NCI-H1417 treated with DMSO at 0.1 percent for 48 hours (cell line): Measurements from ENCODE around the gene HOXA11.

Source experiments
- DNase-seq: peaks from one replicate; lab custom pipeline; 2025; lab: John Stamatoyannopoulos, UW

The HOXA11 gene

GRCh38 chr7:27185013-27185853, at the start of gene HOXA11:
Gene HOXA11, minus strand, starts transcription at chr7:27185232. Its CDS starts 88 bp downstream, at chr7:27185144.
- DNase-seq: no peak

GRCh38 chr7:27229448-27229847, 44.4 kb upstream of the HOXA11 start:
- DNase-seq: no peak

- no peak for DNase-seq
These were observed 40.2 kb upstream of the HOXA11 start for GRCh38 chr7:27224983-27225934.

DNA sequence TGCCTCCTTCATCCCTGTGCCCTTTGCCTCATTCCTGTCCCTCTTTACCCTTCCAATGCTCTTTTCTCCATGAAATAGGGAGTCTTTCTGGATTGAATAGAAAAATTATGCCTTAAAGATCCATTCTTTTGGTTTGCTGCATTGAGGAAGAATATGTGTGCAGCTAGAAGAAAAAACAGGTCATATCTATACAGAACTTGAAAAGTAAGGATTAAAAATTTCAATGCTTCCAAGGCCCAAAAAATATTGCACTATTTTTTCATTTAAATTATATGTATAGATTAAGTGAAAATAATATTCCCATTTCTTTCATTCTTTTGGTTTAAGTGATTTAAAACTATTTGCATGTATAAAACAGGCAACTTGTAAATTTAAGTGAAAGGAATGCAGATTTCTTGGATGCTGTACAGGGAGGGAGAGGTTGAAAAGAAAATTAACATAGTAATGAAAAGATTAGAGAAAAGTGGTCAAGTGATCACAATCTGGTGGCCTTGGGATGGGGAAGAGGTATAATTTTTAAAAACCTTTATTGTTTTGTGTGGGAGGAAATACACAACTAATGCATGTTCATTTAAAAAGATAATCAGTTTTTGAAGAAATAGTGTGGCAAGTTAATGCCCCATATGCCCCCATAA, 39.0 kb upstream of the HOXA11 start:
- DNase-seq: no peak

DNA sequence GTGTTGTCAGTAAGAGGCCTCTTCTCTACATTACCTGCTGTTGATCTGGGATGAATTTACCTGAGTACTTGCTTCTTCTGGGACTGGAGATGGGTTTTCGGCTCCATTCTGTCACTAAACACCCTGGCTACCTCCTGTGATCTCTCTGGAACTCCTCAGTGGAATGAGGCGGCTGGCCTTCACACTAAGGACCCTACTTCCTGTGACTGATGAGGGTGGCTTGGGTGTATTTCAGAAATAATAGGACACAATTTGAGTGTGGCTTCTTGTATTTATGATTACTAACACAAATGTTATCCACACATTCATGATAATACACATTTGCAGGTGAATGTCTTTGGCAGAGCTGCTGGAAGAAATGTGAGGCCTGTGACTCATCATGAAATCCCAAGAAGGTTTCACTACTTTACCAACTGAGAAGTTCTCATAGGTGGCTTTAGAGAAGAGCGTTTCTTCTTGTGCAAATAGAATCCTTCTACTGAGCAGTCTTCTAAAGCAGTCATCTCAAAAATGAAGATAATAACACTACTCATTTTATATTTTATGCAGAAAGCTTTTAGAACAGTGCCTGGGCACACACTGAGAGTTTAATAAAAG, 36.3 kb upstream of the HOXA11 start:
- no peak for DNase-seq

DNA sequence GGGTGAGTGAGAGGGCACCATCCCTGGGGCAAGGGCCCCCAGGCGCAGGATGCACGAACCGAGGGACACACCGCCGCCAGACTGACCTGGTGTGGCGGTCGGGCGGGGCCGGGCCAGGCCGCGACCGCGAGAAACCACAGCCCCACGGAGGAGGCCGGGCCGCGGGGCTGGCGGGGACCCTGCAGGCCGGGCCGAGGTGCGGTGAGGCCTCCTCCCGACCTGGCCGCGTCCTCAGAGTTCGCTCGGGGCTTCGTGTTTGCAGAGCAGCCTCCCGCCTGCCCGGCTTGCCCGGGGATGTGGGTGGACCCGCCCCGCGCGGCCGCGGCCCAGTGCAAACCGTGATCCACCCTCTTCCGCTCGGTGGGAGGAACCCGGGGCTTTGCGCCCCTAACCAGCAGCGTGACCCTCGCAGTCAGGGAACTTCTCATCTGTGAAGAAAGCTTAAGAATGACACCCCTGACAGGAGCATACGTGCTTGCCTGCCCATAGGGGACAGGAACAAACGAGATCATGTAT, 35.5 kb upstream of the HOXA11 start:
- no peak for DNase-seq

- DNase-seq: no peak
These were observed 34.8 kb upstream of the HOXA11 start for GRCh38 chr7:27219821-27220220.

DNA sequence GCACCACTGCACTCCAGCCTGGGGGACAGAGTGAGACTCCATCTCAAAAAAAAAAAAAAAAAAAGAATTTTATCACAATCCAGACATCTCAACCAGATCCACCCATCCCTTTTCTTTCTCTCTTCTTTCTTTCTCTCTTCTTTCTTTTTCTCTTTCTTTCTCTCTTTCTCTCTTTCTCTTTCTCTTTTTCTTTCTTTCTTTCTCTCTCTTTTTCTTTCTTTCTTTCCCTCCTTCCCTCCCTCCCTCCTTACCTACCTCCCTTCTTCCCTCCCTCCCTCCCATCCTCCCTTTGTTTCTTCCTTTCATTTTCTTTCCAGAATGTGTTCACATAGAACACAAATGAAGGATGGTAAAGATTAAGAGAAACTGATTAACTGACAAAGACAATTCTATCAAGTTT, 32.9 kb upstream of the HOXA11 start:
- no peak for DNase-seq

DNA sequence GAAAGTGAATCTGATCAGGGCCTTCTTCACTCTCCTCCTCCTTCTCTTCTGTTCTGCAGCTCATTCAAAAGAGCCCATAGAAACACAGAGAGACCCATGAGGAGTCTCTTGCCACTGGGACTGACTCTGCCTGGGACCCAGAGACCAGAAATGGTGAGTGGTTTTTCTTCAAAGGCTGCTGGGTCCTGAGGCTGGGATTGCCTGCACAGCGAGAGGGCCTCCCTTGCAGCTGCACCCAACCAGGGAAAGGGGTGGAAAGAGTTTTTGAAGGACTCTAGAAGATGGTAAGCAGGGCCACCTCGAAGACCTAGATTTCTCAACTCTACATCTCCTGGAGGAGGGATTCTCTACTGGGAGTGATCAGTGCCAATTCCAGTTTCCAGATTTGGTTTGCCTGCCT, 30.3 kb upstream of the HOXA11 start:
- no peak for DNase-seq

GRCh38 chr7:27214239-27214950, 29.4 kb upstream of the HOXA11 start:
- DNase-seq: no peak

GRCh38 chr7:27213433-27214238, 28.6 kb upstream of the HOXA11 start:
- no peak for DNase-seq

DNA sequence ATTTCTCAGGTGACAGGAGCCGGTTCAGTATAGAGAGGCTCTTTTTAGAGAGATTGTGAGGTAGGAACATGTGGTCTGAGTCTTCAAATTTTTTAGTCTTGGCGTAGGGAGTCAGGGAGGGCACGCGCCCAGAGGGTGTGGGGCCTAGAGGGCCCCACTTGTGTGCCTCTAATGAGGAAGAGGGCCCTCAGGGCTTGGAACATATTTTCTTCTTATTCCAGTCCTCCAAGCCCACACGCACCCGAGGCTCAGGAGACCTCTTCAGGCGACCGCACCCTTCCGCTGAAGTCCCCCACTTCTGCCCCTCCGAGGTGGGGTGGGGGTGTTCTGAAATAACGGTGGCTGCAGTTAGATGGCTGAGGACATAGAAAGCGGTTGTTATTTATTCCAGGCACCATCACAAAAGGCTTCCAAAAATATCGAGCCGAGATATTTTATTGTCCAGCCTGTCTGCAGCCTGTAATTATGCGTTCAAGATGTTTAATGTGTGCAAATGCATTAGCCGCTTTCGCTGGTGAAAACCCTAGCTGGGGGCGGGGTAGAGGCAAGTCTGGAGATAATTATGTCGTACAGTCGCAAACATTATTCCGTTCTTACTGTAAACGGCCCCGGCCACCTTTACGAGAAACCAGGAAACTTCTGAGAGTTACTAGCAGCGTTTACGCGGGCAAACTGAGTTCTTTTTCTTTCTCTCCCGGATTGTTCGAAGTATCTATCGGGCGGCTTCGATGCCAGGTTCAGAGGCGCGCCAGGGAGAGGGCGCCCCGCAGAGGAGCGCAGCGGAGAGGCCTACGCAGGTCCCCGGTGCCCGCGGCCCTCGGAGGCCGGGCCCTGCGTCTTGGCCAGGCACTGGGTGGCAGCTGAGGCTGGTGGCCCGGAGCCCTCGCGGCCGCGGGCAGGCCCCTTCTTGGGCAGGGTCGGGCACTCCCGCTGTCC, 27.7 kb upstream of the HOXA11 start:
- peak; percentile 84 for DNase-seq

GRCh38 chr7:27211764-27212204, 26.8 kb upstream of the HOXA11 start:
- DNase-seq: no peak

GRCh38 chr7:27211084-27211446, 26.0 kb upstream of the HOXA11 start:
- no peak for DNase-seq

GRCh38 chr7:27210441-27211083, 25.5 kb upstream of the HOXA11 start:
- no peak for DNase-seq

- DNase-seq: no peak
These were observed 25.0 kb upstream of the HOXA11 start for GRCh38 chr7:27209933-27210440.

DNA sequence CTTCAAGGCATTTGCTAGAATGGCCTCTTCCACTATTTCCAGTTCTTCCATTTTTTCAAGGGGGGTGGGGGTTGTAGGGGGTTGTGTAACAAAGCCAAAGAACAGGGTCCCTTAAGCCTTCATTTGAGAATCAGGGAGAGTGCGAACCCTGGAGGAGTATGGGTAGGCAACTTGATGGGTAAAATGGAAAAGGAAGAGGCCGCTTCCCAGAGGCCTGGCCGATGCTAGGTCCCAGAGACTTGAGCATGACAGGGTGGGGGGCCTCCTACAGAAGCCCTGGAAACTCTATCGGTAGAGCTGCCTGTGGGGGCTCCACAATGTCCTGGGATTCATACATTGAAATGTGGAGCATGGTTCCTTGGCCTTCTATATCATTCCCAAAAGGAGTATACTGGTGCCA, 24.0 kb upstream of the HOXA11 start:
- no peak for DNase-seq

GRCh38 chr7:27207348-27207985, 22.4 kb upstream of the HOXA11 start:
- no peak for DNase-seq
